ENCODE data around the gene BCL6.

The BCL6 gene

GRCh38 chr3:187750006-187750512 is 4.8 kb upstream of the BCL6 start:
- in situ Hi-C loops (cut with HindIII; ENCODE audit: low sequenced_read_pairs) = no loop called here
- DNase-seq (ENCODE audit: low read depth) = no peak
- no peak overlapping the region for H3K4me3 ChIP-seq (ENCODE audit: low read depth, low read length)
- TF ChIP-seq CTCF (IDR thresholded peaks at IDR 0.05; ENCODE audit: low read depth, low read length, missing control alignments) = no peak

- in situ Hi-C loops (cut with HindIII; ENCODE audit: low sequenced_read_pairs) = loop anchor here (5.0 to 25.0 kb wide), 7 partner anchors 74 to 1049 kb away; no protein-coding TSS in a partner anchor
- no peak for DNase-seq (ENCODE audit: low read depth)
- TF ChIP-seq CTCF (IDR thresholded peaks at IDR 0.05; ENCODE audit: low read depth, low read length, missing control alignments) = peak; percentile 99
- H3K4me3 ChIP-seq (ENCODE audit: low read depth, low read length) = no peak overlapping the region
Measured at GRCh38 chr3:187748050-187748481, 2.8 kb upstream of the BCL6 start.

- TF ChIP-seq CTCF (IDR thresholded peaks at IDR 0.05; ENCODE audit: low read depth, low read length, missing control alignments) = no peak
- in situ Hi-C loops (cut with HindIII; ENCODE audit: low sequenced_read_pairs) = loop anchor here (5.0 to 25.0 kb wide), 7 partner anchors 75 to 1050 kb away; no protein-coding TSS in a partner anchor
- DNase-seq (ENCODE audit: low read depth) = no peak
- no peak overlapping the region for H3K4me3 ChIP-seq (ENCODE audit: low read depth, low read length)
Measured at GRCh38 chr3:187747506-187747905, 2.2 kb upstream of the BCL6 start.

DNA sequence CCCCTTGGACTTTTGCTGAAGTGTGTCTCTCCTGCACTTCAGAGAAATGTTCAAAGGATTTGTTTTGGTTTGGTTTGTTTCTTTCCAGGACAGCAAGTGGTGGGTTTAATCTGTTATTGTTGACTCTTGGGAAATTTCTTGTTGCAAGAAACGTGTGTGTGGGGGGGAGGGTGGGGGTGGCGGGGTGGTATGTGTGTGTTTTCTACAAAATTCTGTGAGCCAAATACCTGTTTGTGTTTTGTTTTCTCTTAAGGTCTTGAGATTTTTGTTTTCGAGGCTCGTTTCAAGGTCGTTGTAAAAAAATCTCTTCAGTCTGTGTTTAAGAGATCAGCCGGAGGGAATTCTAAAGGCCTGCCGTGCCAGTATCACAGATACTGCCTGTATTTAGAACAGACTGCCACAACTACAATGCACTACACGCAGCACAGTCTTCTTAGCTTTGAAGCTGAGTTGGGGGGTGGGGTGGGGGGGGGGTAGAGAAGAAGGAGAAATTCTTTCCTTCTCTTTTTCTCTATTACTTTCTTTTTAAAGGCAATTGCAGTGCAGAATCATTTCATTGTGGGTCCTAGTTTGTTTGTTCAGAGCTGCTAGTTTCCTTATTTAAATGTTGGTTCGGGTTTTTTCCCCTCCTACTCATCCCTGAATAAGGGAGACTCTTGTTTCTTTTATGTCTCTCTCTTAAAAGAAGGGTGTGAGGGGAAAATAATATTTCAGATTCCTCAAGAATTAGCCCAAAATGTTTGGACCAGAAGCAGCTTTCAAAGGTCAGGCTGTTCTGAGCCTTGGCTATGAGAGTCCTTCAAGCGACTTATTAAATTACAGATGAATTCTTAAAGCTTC is 1.4 kb upstream of the BCL6 start:
- DNase-seq (ENCODE audit: low read depth) = no peak
- in situ Hi-C loops (cut with HindIII; ENCODE audit: low sequenced_read_pairs) = loop anchor here (5.0 to 25.0 kb wide), 7 partner anchors 76 to 1051 kb away; no protein-coding TSS in a partner anchor
- peak overlapping the region; percentile 87 for H3K4me3 ChIP-seq (ENCODE audit: low read depth, low read length)
- no peak for TF ChIP-seq CTCF (IDR thresholded peaks at IDR 0.05; ENCODE audit: low read depth, low read length, missing control alignments)

GRCh38 chr3:187746059-187746441 is 782 bp upstream of the BCL6 start:
- in situ Hi-C loops (cut with HindIII; ENCODE audit: low sequenced_read_pairs) = loop anchor here (5.0 to 25.0 kb wide), 7 partner anchors 76 to 1051 kb away; no protein-coding TSS in a partner anchor
- no peak for TF ChIP-seq CTCF (IDR thresholded peaks at IDR 0.05; ENCODE audit: low read depth, low read length, missing control alignments)
- peak overlapping the region; percentile 87 for H3K4me3 ChIP-seq (ENCODE audit: low read depth, low read length)
- DNase-seq (ENCODE audit: low read depth) = no peak

- TF ChIP-seq CTCF (IDR thresholded peaks at IDR 0.05; ENCODE audit: low read depth, low read length, missing control alignments) = no peak
- H3K4me3 ChIP-seq (ENCODE audit: low read depth, low read length) = peak overlapping the region; percentile 87
- DNase-seq (ENCODE audit: low read depth) = no peak
- in situ Hi-C loops (cut with HindIII; ENCODE audit: low sequenced_read_pairs) = loop anchor here (5.0 to 25.0 kb wide), 8 partner anchors 78 to 1213 kb away; no protein-coding TSS in a partner anchor
Measured at GRCh38 chr3:187744169-187745151, 808 bp downstream of the BCL6 start.
